HEK293 (cell line): ENCODE measurements around the gene MBP.
A peak's percentile ranks its signal among the peaks of the same experiment; 100 is the strongest.

Experiments used
- CTCF ChIA-PET: fragments of 350-600 bp; formaldehyde crosslinking; extraction: SDS; loops from one replicate; lab custom pipeline; 2021; ENCODE audit warnings: antibody characterized with exemption; lab: Yijun Ruan, JAX
- POLR2A ChIA-PET: fragments of 300-600 bp; formaldehyde crosslinking; extraction: SDS; loops from one replicate; lab custom pipeline; 2020; ENCODE audit warnings: antibody characterized with exemption, inconsistent platforms; lab: Yijun Ruan, JAX
- H3K27ac ChIP-seq: fragments of 200-500 bp; sonication (Bioruptor generic); 2 replicates; pipeline ENCODE4 v1.5.1; 2014; ENCODE audit warnings: low read depth, low read length, control low read depth, inconsistent platforms; ENCODE audit errors: extremely low read depth
- H3K36me3 ChIP-seq, 2 experiments: fragments of 200-500 bp in 1 of 2; sonication (Bioruptor generic) in 1 of 2; 1 replicate in 1 of 2; 2 replicates in 1 of 2; pipeline ENCODE4 v1.5.1; 2014 to 2017; ENCODE audit warnings: inconsistent platforms in 2 of 2, low read length in 2 of 2; ENCODE audit not compliant: control insufficient read depth in 2 of 2, insufficient read depth in 1 of 2
- H3K4me1 ChIP-seq: fragments of 200-500 bp; sonication (Bioruptor generic); 2 replicates; pipeline ENCODE4 v1.5.1; 2014; ENCODE audit warnings: mild to moderate bottlenecking, low read length, inconsistent platforms; ENCODE audit not compliant: control insufficient read depth, insufficient read depth
- H3K4me3 ChIP-seq: 2 replicates; pipeline ENCODE4 v1.5.1; 2011; ENCODE audit warnings: low read depth, mild to moderate bottlenecking, control low read depth, low read length, moderate library complexity
- H3K9me3 ChIP-seq: fragments of 200-500 bp; sonication (Bioruptor generic); 2 replicates; pipeline ENCODE4 v1.5.1; 2014; ENCODE audit warnings: low read depth, low read length, inconsistent platforms; ENCODE audit not compliant: control insufficient read depth, insufficient read depth
- ATF2 ChIP-seq: fragments of 450-650 bp; formaldehyde crosslinking; IDR thresholded peaks from 2 replicates; pipeline ENCODE4 v1.5.1; 2016; ENCODE audit warnings: missing biosample characterization, missing genetic modification characterization, low read depth
- EGR2 ChIP-seq: fragments of 450-650 bp; formaldehyde crosslinking; IDR thresholded peaks from 2 replicates; pipeline ENCODE4 v1.5.1; 2016; ENCODE audit warnings: low read depth, missing biosample characterization, missing genetic modification characterization
- GLI4 ChIP-seq: fragments of 450-650 bp; formaldehyde crosslinking; IDR thresholded peaks from 2 replicates; pipeline ENCODE4 v1.5.1; 2016; ENCODE audit warnings: missing biosample characterization, missing genetic modification characterization
- OVOL3 ChIP-seq: fragments of 450-650 bp; formaldehyde crosslinking; IDR thresholded peaks from 2 replicates; pipeline ENCODE4 v1.5.1; 2016; ENCODE audit warnings: missing biosample characterization, missing genetic modification characterization
- PATZ1 ChIP-seq: fragments of 450-650 bp; formaldehyde crosslinking; IDR thresholded peaks from 2 replicates; pipeline ENCODE4 v1.5.1; 2016; ENCODE audit warnings: missing biosample characterization, missing genetic modification characterization
- PRDM10 ChIP-seq: fragments of 450-650 bp; formaldehyde crosslinking; IDR thresholded peaks from 2 replicates; pipeline ENCODE4 v1.5.1; 2016; ENCODE audit warnings: missing biosample characterization, missing genetic modification characterization
- ZFHX2 ChIP-seq: fragments of 450-650 bp; formaldehyde crosslinking; conservative IDR thresholded peaks from 2 replicates; pipeline ENCODE4 v1.5.1; 2016; ENCODE audit warnings: missing biosample characterization, missing genetic modification characterization
- ZFP37 ChIP-seq: fragments of 450-650 bp; formaldehyde crosslinking; IDR thresholded peaks from 2 replicates; pipeline ENCODE4 v1.5.1; 2016; ENCODE audit warnings: missing biosample characterization, missing genetic modification characterization
- ZNF169 ChIP-seq: fragments of 450-650 bp; formaldehyde crosslinking; IDR thresholded peaks from 2 replicates; pipeline ENCODE4 v1.5.1; 2016; ENCODE audit warnings: missing biosample characterization, missing genetic modification characterization
- ZNF473 ChIP-seq: fragments of 450-650 bp; formaldehyde crosslinking; IDR thresholded peaks from 2 replicates; pipeline ENCODE4 v1.5.1; 2017; ENCODE audit warnings: missing biosample characterization, missing genetic modification characterization
- ZNF544 ChIP-seq: fragments of 450-650 bp; formaldehyde crosslinking; IDR thresholded peaks from 2 replicates; pipeline ENCODE4 v1.5.0; 2017; ENCODE audit warnings: missing biosample characterization, missing genetic modification characterization
- ZNF549 ChIP-seq: fragments of 450-650 bp; IDR thresholded peaks from 2 replicates; pipeline ENCODE4 v1.5.1; 2018; ENCODE audit warnings: missing biosample characterization, missing genetic modification characterization, mild to moderate bottlenecking, inconsistent platforms, moderate library complexity
- ZNF623 ChIP-seq: fragments of 450-650 bp; formaldehyde crosslinking; IDR thresholded peaks from 2 replicates; pipeline ENCODE4 v1.5.1; 2016; ENCODE audit warnings: missing biosample characterization, missing genetic modification characterization
- ZNF660 ChIP-seq: fragments of 450-650 bp; IDR thresholded peaks from 2 replicates; pipeline ENCODE4 v1.5.1; 2018; ENCODE audit warnings: missing biosample characterization, mild to moderate bottlenecking, missing genetic modification characterization
- ZNF776 ChIP-seq: fragments of 450-650 bp; formaldehyde crosslinking; IDR thresholded peaks from 2 replicates; pipeline ENCODE4 v1.5.0; 2017; ENCODE audit warnings: missing biosample characterization, missing genetic modification characterization, borderline replicate concordance
- ZXDB ChIP-seq: fragments of 450-650 bp; formaldehyde crosslinking; IDR thresholded peaks from 2 replicates; pipeline ENCODE4 v1.5.1; 2016; ENCODE audit warnings: missing biosample characterization, missing genetic modification characterization

The MBP gene

GRCh38 chr18:77114152-77114414 is 18.5 kb downstream of the MBP start (continued):
- TF ChIP-seq PRDM10 (tag by site-specific recombination) = no peak
- TF ChIP-seq ZNF544 = no peak
- no peak for TF ChIP-seq OVOL3 (tag by site-specific recombination)
- no peak for TF ChIP-seq ZXDB (tag by site-specific recombination)
- TF ChIP-seq, all 188 proteins: peak for 0

- Histone ChIP-seq H3K4me1 (no peaks in the 10 kb centered on the region), H3K27ac (no peak overlapping the region), H3K4me3 (no peak overlapping the region), H3K9me3 (no peaks in the 10 kb centered on the region), H3K36me3 (no peaks in the 10 kb centered on the region; a peak in 1 of 3 replicates)
- ChIA-PET CTCF (interaction anchor here (0.5 kb wide), 1 partner anchor 311 kb away, joined by 3 read pairs; no protein-coding TSS in a partner anchor), POLR2A (no interaction called here)
- TF ChIP-seq ZFP37 = no peak
- TF ChIP-seq ZNF776 (tag by site-specific recombination) = no peak
- peak; percentile 42; the same call in 1 of the 2 replicates for TF ChIP-seq ZFHX2 (tag by site-specific recombination)
- TF ChIP-seq EGR2 (tag by site-specific recombination) = peak; percentile 56
- no peak for TF ChIP-seq ZNF660 (tag by site-specific recombination)
- no peak for TF ChIP-seq GLI4
- no peak for TF ChIP-seq PATZ1 (tag by site-specific recombination)
- no peak for TF ChIP-seq ZNF549
- peak; percentile 50 for TF ChIP-seq ZNF623 (tag by site-specific recombination)
- TF ChIP-seq ZNF169 (tag by site-specific recombination) = no peak
Observed at GRCh38 chr18:77113361-77114151, 19.0 kb downstream of the MBP start.

GRCh38 chr18:77112747-77113092 is 19.9 kb downstream of the MBP start:
- no peak for TF ChIP-seq ZNF473 (tag by site-specific recombination)
- TF ChIP-seq ATF2 (tag by site-specific recombination) = peak; percentile 30; the same call in 1 of the 2 replicates
- H3K4me3 ChIP-seq = no peak overlapping the region
- ChIA-PET CTCF (no interaction called here), POLR2A (no interaction called here)
- no peaks in the 10 kb centered on the region for H3K9me3 ChIP-seq
- H3K4me1 ChIP-seq = no peaks in the 10 kb centered on the region
- no peak overlapping the region for H3K27ac ChIP-seq
- H3K36me3 ChIP-seq = no peaks in the 10 kb centered on the region; a peak in 1 of 3 replicates
